IPS-18a (cell line): ENCODE data around the gene NOC2L.
"Not testable (repeated sequence)": the region's sequence is repeated elsewhere in the genome, so short reads cannot be mapped to it uniquely, and the experiment has no call there.

ENCODE experiments used
- H3K27ac ChIP-seq: one replicate; pipeline ENCODE4 v1.5.1; 2013; ENCODE audit warnings: low read length
- H3K27me3 ChIP-seq: one replicate; pipeline ENCODE4 v1.6.1; 2013; ENCODE audit warnings: mild to moderate bottlenecking, low read length; ENCODE audit not compliant: control insufficient read depth, insufficient read depth
- H3K36me3 ChIP-seq: one replicate; pipeline ENCODE4 v1.6.1; 2013; ENCODE audit warnings: low read depth, low read length; ENCODE audit not compliant: control insufficient read depth
- H3K4me1 ChIP-seq: one replicate; pipeline ENCODE4 v1.6.1; 2013; ENCODE audit warnings: low read depth, low read length; ENCODE audit not compliant: control insufficient read depth
- H3K4me3 ChIP-seq: one replicate; pipeline ENCODE4 v1.5.1; 2013; ENCODE audit warnings: low read length
- H3K9ac ChIP-seq: one replicate; pipeline ENCODE4 v1.6.1; 2013; ENCODE audit warnings: mild to moderate bottlenecking, low read length, moderate library complexity
- H3K9me3 ChIP-seq: one replicate; pipeline ENCODE4 v1.6.1; 2013; ENCODE audit warnings: low read depth, low read length; ENCODE audit not compliant: control insufficient read depth

The NOC2L gene

DNA sequence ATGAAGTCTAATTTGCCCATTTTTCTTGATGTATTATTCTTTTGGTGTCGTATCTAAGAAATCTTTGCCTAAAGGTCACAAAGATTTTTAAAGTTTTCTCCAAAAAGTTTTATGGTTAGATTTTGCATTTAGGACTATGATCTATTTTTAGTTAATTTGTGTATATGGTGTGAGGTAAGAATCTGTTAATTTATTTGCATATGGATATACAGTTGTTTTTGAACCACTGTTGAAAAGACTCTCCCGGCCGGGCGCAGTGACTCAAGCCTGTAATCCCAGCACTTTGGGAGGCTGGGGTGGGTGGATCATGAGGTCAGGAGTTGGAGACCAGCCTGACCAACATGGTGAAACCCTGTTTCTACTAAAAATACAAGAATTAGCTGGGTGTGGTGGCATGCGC lies 29.0 kb upstream of the NOC2L start:
- H3K27me3 ChIP-seq: peaks cover 88% of the 10 kb centered on the region
- H3K9ac ChIP-seq, H3K27ac ChIP-seq, H3K36me3 ChIP-seq, H3K9me3 ChIP-seq, H3K4me1 ChIP-seq, H3K4me3 ChIP-seq: not testable (repeated sequence)

DNA sequence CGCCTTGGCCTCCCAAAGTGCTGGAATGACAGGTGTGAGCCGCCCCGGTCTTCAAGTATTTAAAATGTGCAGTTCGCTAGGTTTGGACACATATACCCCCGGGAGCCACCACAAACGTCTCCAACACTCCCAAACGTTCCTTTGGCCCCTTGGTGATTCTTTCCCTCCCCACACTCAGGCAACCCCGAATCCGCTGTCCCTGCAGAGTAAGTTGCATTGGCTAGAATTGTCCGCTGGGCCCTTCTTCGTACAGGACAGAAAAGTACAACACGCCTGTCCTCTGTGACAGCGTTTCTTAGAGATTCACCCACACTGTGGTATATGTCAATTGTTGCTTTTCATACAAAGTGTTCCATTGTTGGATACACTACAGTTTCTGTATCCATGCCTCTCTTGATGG lies 26.1 kb upstream of the NOC2L start:
- no peaks in the 10 kb centered on the region for H3K36me3 ChIP-seq
- no peak overlapping the region for H3K4me3 ChIP-seq
- peaks cover 76% of the 10 kb centered on the region for H3K27me3 ChIP-seq

DNA sequence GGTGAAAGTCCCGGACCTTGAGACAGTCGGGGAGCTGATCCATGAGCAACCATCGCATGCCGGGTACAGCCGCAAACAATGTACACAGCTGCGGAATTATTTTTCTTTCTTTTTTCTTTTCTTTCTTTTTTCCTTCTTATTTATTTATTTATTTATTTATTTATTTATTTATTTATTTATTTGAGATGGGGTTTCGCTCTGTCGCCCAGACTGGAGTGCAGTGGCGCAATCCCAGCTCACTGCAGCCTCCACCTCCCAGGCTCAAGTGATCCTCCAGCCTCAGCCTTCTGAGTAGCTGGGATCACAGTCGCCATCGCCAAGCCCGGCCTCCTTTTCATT lies 25.4 kb upstream of the NOC2L start:
- Histone ChIP-seq H3K27me3 (peaks cover 76% of the 10 kb centered on the region), H3K27ac (no peak overlapping the region), H3K36me3 (no peaks in the 10 kb centered on the region), H3K9ac (no peak overlapping the region), H3K9me3 (no peaks in the 10 kb centered on the region), H3K4me3 (no peak overlapping the region), H3K4me1 (no peaks in the 10 kb centered on the region)

More for the DNA sequence above, 26.1 kb upstream of the NOC2L start:
- Histone ChIP-seq H3K27ac (no peak overlapping the region), H3K4me1 (no peaks in the 10 kb centered on the region), H3K9ac (no peak overlapping the region), H3K9me3 (no peaks in the 10 kb centered on the region)

- H3K27me3 ChIP-seq: peaks cover 71% of the 10 kb centered on the region
Observed at GRCh38 chr1:983798-984475, 24.9 kb upstream of the NOC2L start.

GRCh38 chr1:982765-983436 lies 23.8 kb upstream of the NOC2L start:
- Histone ChIP-seq H3K9me3 (no peaks in the 10 kb centered on the region), H3K9ac (no peak overlapping the region), H3K27ac (no peak overlapping the region), H3K4me3 (no peak overlapping the region), H3K36me3 (no peaks in the 10 kb centered on the region), H3K4me1 (no peaks in the 10 kb centered on the region), H3K27me3 (peaks cover 60% of the 10 kb centered on the region)

More at GRCh38 chr1:983798-984475, 24.9 kb upstream of the NOC2L start:
- Histone ChIP-seq H3K9me3 (no peaks in the 10 kb centered on the region), H3K4me3 (no peak overlapping the region), H3K9ac (no peak overlapping the region), H3K36me3 (no peaks in the 10 kb centered on the region), H3K4me1 (no peaks in the 10 kb centered on the region), H3K27ac (no peak overlapping the region)

DNA sequence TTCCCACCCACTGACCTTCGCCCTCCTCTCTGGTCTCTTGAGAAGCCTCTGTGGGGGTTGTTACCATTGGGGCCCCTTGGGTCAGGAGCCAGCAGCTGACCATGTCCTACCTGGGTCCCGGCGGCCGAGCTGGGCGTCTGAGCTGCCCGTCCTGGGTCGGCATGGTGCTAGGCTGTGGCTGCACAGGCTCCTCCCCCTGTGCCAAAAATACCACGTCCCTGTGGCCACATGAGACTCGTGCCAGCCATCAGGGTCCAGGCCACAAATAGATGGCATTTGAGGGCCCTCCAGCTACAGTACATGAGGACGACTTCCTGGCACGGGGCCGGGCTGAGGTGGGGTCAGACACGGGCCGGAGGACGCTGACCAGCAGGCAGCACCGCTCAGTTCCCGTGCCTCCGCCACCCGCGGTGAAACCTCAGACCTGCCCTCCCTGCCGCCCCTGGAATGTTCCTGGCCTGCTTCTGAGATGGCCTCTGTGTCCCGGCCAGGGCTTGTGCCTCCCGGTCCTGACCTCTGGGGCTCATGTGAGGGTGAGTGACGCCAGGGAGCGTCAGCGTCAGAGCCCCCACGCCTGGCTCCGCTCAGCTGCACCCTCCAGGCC lies 23.0 kb upstream of the NOC2L start, which contains the start of gene PERM1:
TSS of gene PERM1 (minus strand) at position 139 of the 604 bp plus-strand sequence. CDS start 1,064 bp downstream, outside the sequence.
- Histone ChIP-seq H3K4me1 (no peaks in the 10 kb centered on the region), H3K27ac (no peak within 1 kb of the TSS), H3K27me3 (peaks cover 53% of the 10 kb centered on the region), H3K9me3 (no peaks in the 10 kb centered on the region), H3K4me3 (no peak within 1 kb of the TSS), H3K9ac (no peak within 1 kb of the TSS), H3K36me3 (no peaks in the 10 kb centered on the region)

- peaks cover 50% of the 10 kb centered on the region for H3K27me3 ChIP-seq
- no peaks in the 10 kb centered on the region for H3K4me1 ChIP-seq
- H3K27ac ChIP-seq: no peak overlapping the region
- no peak overlapping the region for H3K9ac ChIP-seq
- H3K4me3 ChIP-seq: no peak overlapping the region
- no peaks in the 10 kb centered on the region for H3K36me3 ChIP-seq
- no peaks in the 10 kb centered on the region for H3K9me3 ChIP-seq
Observed at GRCh38 chr1:981491-981954, 22.5 kb upstream of the NOC2L start.

GRCh38 chr1:980602-981395 lies 21.7 kb upstream of the NOC2L start:
- H3K9ac ChIP-seq: no peak overlapping the region
- peaks cover 45% of the 10 kb centered on the region for H3K27me3 ChIP-seq
- no peaks in the 10 kb centered on the region for H3K4me1 ChIP-seq
- H3K9me3 ChIP-seq: no peaks in the 10 kb centered on the region
- no peaks in the 10 kb centered on the region for H3K36me3 ChIP-seq
- H3K27ac ChIP-seq: no peak overlapping the region
- no peak overlapping the region for H3K4me3 ChIP-seq

GRCh38 chr1:980137-980571 lies 21.1 kb upstream of the NOC2L start:
- no peaks in the 10 kb centered on the region for H3K9me3 ChIP-seq
- H3K27me3 ChIP-seq: peaks cover 45% of the 10 kb centered on the region
- H3K9ac ChIP-seq: no peak overlapping the region
- no peak overlapping the region for H3K27ac ChIP-seq
- H3K4me1 ChIP-seq: no peaks in the 10 kb centered on the region
- no peak overlapping the region for H3K4me3 ChIP-seq
- H3K36me3 ChIP-seq: no peaks in the 10 kb centered on the region

DNA sequence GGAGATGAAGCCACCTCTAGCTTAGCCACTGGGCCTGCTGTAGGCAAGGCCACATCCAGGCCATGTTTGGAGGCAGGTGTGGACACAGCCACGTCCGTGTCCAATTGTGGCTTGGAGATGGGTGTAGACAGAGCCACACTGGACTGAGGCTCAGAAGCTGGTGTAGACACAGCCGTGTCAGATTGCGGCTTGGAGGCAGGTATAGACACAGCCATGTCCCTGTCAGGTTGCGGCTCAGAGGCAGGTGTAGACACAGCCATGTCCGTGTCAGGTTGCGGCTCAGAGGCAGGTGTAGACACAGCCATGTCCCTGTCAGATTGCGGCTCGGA lies 20.7 kb upstream of the NOC2L start:
- H3K27ac ChIP-seq: no peak overlapping the region
- H3K9ac ChIP-seq: no peak overlapping the region
- H3K27me3 ChIP-seq: peaks cover 45% of the 10 kb centered on the region
- H3K4me3 ChIP-seq: no peak overlapping the region
- no peaks in the 10 kb centered on the region for H3K9me3 ChIP-seq
- H3K36me3 ChIP-seq: no peaks in the 10 kb centered on the region
- no peaks in the 10 kb centered on the region for H3K4me1 ChIP-seq
